Endothelial cell of umbilical vein (primary cell): ENCODE results near the gene TYSND1. TPM values are rescaled to one million over a fixed set of nuclear protein-coding genes. Genes with fewer than 3 reads are reported as not detected.

ENCODE experiments used
- Bru-seq: library from RNA; stranded (reverse); fragments of 400-500 nt; gene quantifications from one replicate; lab custom pipeline; 2021; lab: Mats Ljungman, UMichigan
- BruChase-seq, 2 experiments: library from RNA; stranded (reverse); fragments of 400-500 nt; gene quantifications; one replicate each; lab custom pipeline; 2021; lab: Mats Ljungman, UMichigan
- BruUV-seq: library from RNA; stranded (reverse); fragments of 400-500 nt; replicated peaks from 2 replicates; lab custom pipeline; 2021; lab: Mats Ljungman, UMichigan
- CTCF ChIA-PET: fragments of 300-600, 350-600 bp; sonication (Branson Sonifier 250); formaldehyde crosslinking; loops from one replicate; lab custom pipeline; 2021; ENCODE audit warnings: antibody characterized with exemption, inconsistent platforms; lab: Charles Lee
- POLR2A ChIA-PET: fragments of 300-600, 350-600 bp; sonication (Branson Sonifier 250); formaldehyde crosslinking; loops from one replicate; lab custom pipeline; 2021; ENCODE audit warnings: antibody characterized with exemption, inconsistent platforms; lab: Charles Lee
- DNase-seq: peaks from one replicate; pipeline ENCODE4 v3.0.0-alpha.2; 2011; ENCODE audit warnings: low read depth, low spot score
- FAIRE-seq: peaks from 2 replicates; lab custom pipeline; 2011; peaks lifted over from hg19 to GRCh38; lab: Jason Lieb, UNC
- H2AFZ ChIP-seq: 2 replicates; pipeline ENCODE4 v1.6.0; 2012; ENCODE audit warnings: low read depth, low read length, control low read depth, inconsistent platforms
- H3K27ac ChIP-seq: 2 replicates; pipeline ENCODE4 v1.5.1; 2011; ENCODE audit warnings: low read depth, mild to moderate bottlenecking, control low read depth, low read length, moderate library complexity; ENCODE audit not compliant: insufficient read depth
- H3K27me3 ChIP-seq, 2 experiments: 2 replicates each; pipeline versions ENCODE4 v1.6.0 to v1.6.1; 2011; ENCODE audit warnings: low read length in 2 of 2, mixed read lengths in 1 of 2; ENCODE audit not compliant: control insufficient read depth in 2 of 2, insufficient read depth in 2 of 2
- H3K36me3 ChIP-seq, 2 experiments: 2 replicates in 1 of 2; 3 replicates in 1 of 2; pipeline ENCODE4 v1.5.1; 2011; ENCODE audit warnings: low read length in 2 of 2, mild to moderate bottlenecking in 1 of 2, moderate library complexity in 1 of 2; ENCODE audit not compliant: control insufficient read depth in 2 of 2, insufficient read depth in 2 of 2; ENCODE audit errors: extremely low read depth in 1 of 2
- H3K4me1 ChIP-seq: 3 replicates; pipeline ENCODE4 v1.5.1; 2011; ENCODE audit warnings: mild to moderate bottlenecking, low read length; ENCODE audit not compliant: control insufficient read depth, insufficient read depth; ENCODE audit errors: extremely low read depth
- H3K4me2 ChIP-seq: 2 replicates; pipeline ENCODE4 v1.6.1; 2011; ENCODE audit warnings: low read length, control low read depth, mixed read lengths; ENCODE audit not compliant: insufficient read depth
- H3K4me3 ChIP-seq, 3 experiments: fragments of 200-600 bp in 1 of 3; sonication (generic), shearing (Covaris generic) in 1 of 3; replicated peaks in 1 of 3; 2 replicates each; pipeline ENCODE4 v1.5.1; 2011 to 2016; ENCODE audit warnings: control low read depth in 3 of 3, low read length in 3 of 3, mild to moderate bottlenecking in 2 of 3, inconsistent platforms in 1 of 3, low read depth in 1 of 3, moderate library complexity in 1 of 3; ENCODE audit not compliant: insufficient read depth in 1 of 3
- H3K79me2 ChIP-seq: 2 replicates; pipeline ENCODE4 v1.6.0; 2012; ENCODE audit warnings: low read length, inconsistent platforms; ENCODE audit not compliant: control insufficient read depth, insufficient read depth
- H3K9ac ChIP-seq: replicated peaks from 2 replicates; pipeline ENCODE3; 2011; ENCODE audit warnings: low read length, control low read depth; ENCODE audit not compliant: insufficient read depth; ENCODE audit errors: extremely low read depth
- H3K9me1 ChIP-seq: replicated peaks from 3 replicates; pipeline ENCODE4 v1.6.0; 2011; ENCODE audit warnings: mild to moderate bottlenecking, low read length; ENCODE audit not compliant: control insufficient read depth, insufficient read depth; ENCODE audit errors: extremely low read depth
- H3K9me3 ChIP-seq: replicated peaks from 2 replicates; pipeline ENCODE4 v1.5.1; 2012; ENCODE audit warnings: low read length, inconsistent platforms; ENCODE audit not compliant: control insufficient read depth, insufficient read depth
- H4K20me1 ChIP-seq: replicated peaks from 2 replicates; pipeline ENCODE3; 2011; ENCODE audit warnings: mild to moderate bottlenecking, low read length; ENCODE audit not compliant: control insufficient read depth, insufficient read depth; ENCODE audit errors: extremely low read depth
- EZH2 ChIP-seq: IDR thresholded peaks from 2 replicates; pipeline ENCODE4 v1.6.1; 2012; ENCODE audit warnings: borderline replicate concordance, low read depth, mild to moderate bottlenecking, moderate library complexity, low read length, inconsistent platforms; ENCODE audit not compliant: severe bottlenecking
- FOS ChIP-seq: IDR thresholded peaks from 2 replicates; pipeline ENCODE4 v1.6.1; 2011; ENCODE audit warnings: mild to moderate bottlenecking, low read length, moderate library complexity, borderline replicate concordance; ENCODE audit not compliant: insufficient read depth
- GATA2 ChIP-seq: IDR thresholded peaks from 2 replicates; pipeline ENCODE4 v1.7.0; 2011; ENCODE audit warnings: low read depth, mild to moderate bottlenecking, moderate library complexity, mixed read lengths, low read length; ENCODE audit not compliant: insufficient read length, insufficient read depth
- JUN ChIP-seq: IDR thresholded peaks from 2 replicates; pipeline ENCODE4 v1.6.1; 2011; ENCODE audit warnings: borderline replicate concordance, low read depth; ENCODE audit not compliant: insufficient read length, insufficient read depth
- MAX ChIP-seq: IDR thresholded peaks from 2 replicates; pipeline ENCODE4 v1.6.1; 2011; ENCODE audit not compliant: insufficient read depth, insufficient read length
- MYC ChIP-seq: IDR thresholded peaks from one replicate; pipeline ENCODE4 v1.6.1; 2011; ENCODE audit warnings: mild to moderate bottlenecking, low read depth, low read length
- POLR2A ChIP-seq: IDR thresholded peaks from 2 replicates; pipeline ENCODE4 v1.6.1; 2012; ENCODE audit warnings: low read depth, mild to moderate bottlenecking, control low read depth, low read length
- POLR2AphosphoS5 ChIP-seq: IDR thresholded peaks from 2 replicates; pipeline ENCODE4 v1.6.1; 2012; ENCODE audit warnings: low read depth, mild to moderate bottlenecking, control low read depth, low read length, moderate library complexity; ENCODE audit not compliant: insufficient read depth
- dilution Hi-C: fragments of 300-500 bp; cut with MboI; formaldehyde crosslinking; loops from one replicate; pipeline ENCODE4 v1.15.0; 2019; ENCODE audit warnings: low sequenced_read_pairs; ENCODE audit not compliant: extremely low pct_ligation_motif_present
- intact Hi-C: fragments of 100-400 bp; cut with micrococcal nuclease; formaldehyde crosslinking; loops from one replicate; pipeline ENCODE4 v1.10.0; 2022
- long read RNA-seq: library from polyadenylated mRNA; stranded (forward); transcript quantifications from one replicate; pipeline ENCODE4 v2.0.0, GENCODE V29; 2021
- polyA minus RNA-seq, 3 experiments: library from RNA; depleted of rRNA, polyadenylated mRNA; stranded (reverse); fragments of >200 nt; gene quantifications; 1 replicate in 1 of 3; 2 replicates in 2 of 3; pipeline ENCODE4 v1.2.3, GENCODE V29; 2011
- polyA plus RNA-seq, 4 experiments: library from polyadenylated mRNA; depleted of rRNA in 3 of 4; stranded (reverse) in 3 of 4; unstranded in 1 of 4; fragments of >200 nt; gene quantifications; 2 replicates each; pipeline versions ENCODE4 v1.2.1 to v1.2.3, GENCODE V29; 2011 to 2012; ENCODE audit warnings: missing spikeins in 1 of 4
- total RNA-seq: library from RNA; stranded (reverse); gene quantifications from 2 replicates; pipeline ENCODE4 v1.2.3, GENCODE V29; 2021
- TF ChIP-seq, protein P1 (sequence below), 2 donors: IDR thresholded peaks; 1 replicate in 1 of 2; 2 replicates in 1 of 2; pipeline ENCODE4 v1.5.1; 2011; ENCODE audit warnings: low read length in 2 of 2, mild to moderate bottlenecking in 2 of 2, moderate library complexity in 2 of 2, control low read depth in 1 of 2, inconsistent platforms in 1 of 2, low read depth in 1 of 2; ENCODE audit not compliant: insufficient read depth in 1 of 2; ENCODE audit errors: extremely low read depth in 1 of 2

Gene TYSND1
- total RNA-seq (6.7 and 7.8 TPM in 2 replicates), polyA plus RNA-seq (5.1 and 5.9 TPM in 2 replicates), polyA minus RNA-seq (3.7 and 5.0 TPM in 2 replicates), Bru-seq, nascent RNA (percentile 49 among the genes with signal in this experiment), BruChase-seq, experiment 1, labeled RNA remaining after a 6-hour chase (percentile 69 among the genes with signal in this experiment), BruChase-seq, experiment 2, labeled RNA remaining after a 2-hour chase (percentile 65 among the genes with signal in this experiment)
- 3.5 and 3.9 TPM in 2 replicates for polyA plus RNA-seq (2011; cell fraction: cytosol; rRNA removed)
- 11.1 and 11.4 TPM in 2 replicates for polyA plus RNA-seq (2011; cell fraction: nucleus; rRNA removed)
- 5.7 and 7.2 TPM in 2 replicates for polyA plus RNA-seq (2012)
- polyA minus RNA-seq (2011; cell fraction: cytosol; rRNA and poly(A)+ RNA removed), result 11.6 TPM
- polyA minus RNA-seq (2011; cell fraction: nucleus; rRNA and poly(A)+ RNA removed), result 3.1 and 3.8 TPM in 2 replicates
- long read RNA-seq, transcript TYSND1-201 (4 exons, 3,644 nt), result major isoform, 23 of 44 reads
- long read RNA-seq, partial matches to known transcripts, result 6 of 44 reads
- long read RNA-seq, other reads (novel, unspliced or antisense), result 7 of 44 reads

- Histone ChIP-seq H3K4me3 (peak within 1 kb of the TSS; percentile 58 to 64 (median 64)), H4K20me1 (no peaks in the 10 kb centered on the region), H2AFZ (peak within 1 kb of the TSS; percentile 82), H3K9me1 (no peaks in the 10 kb centered on the region), H3K9me3 (no peaks in the 10 kb centered on the region), H3K9ac (peak within 1 kb of the TSS; percentile 70), H3K36me3 (peaks cover 4 to 7% of the 10 kb centered on the region in 2 experiments), H3K4me2 (peak within 1 kb of the TSS; percentile 55), H3K27ac (peak within 1 kb of the TSS; percentile 45), H3K4me1 (peaks cover 11% of the 10 kb centered on the region), H3K79me2 (peaks cover 7% of the 10 kb centered on the region), H3K27me3 (no peaks in the 10 kb centered on the region)
- no peak for TF ChIP-seq EZH2
- TF ChIP-seq, protein P1, sequence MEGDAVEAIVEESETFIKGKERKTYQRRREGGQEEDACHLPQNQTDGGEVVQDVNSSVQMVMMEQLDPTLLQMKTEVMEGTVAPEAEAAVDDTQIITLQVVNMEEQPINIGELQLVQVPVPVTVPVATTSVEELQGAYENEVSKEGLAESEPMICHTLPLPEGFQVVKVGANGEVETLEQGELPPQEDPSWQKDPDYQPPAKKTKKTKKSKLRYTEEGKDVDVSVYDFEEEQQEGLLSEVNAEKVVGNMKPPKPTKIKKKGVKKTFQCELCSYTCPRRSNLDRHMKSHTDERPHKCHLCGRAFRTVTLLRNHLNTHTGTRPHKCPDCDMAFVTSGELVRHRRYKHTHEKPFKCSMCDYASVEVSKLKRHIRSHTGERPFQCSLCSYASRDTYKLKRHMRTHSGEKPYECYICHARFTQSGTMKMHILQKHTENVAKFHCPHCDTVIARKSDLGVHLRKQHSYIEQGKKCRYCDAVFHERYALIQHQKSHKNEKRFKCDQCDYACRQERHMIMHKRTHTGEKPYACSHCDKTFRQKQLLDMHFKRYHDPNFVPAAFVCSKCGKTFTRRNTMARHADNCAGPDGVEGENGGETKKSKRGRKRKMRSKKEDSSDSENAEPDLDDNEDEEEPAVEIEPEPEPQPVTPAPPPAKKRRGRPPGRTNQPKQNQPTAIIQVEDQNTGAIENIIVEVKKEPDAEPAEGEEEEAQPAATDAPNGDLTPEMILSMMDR (IDR thresholded peaks at IDR 0.05; ENCODE audit: extremely low read depth in 1 of 2, insufficient read depth in 1 of 2, low read depth in 1 of 2, low read length in 2 of 2), result peak; percentile 66 to 87
- TF ChIP-seq GATA2, result no peak
- TF ChIP-seq MYC, result no peak
- peak; percentile 72 for TF ChIP-seq FOS
- peak; percentile 44 for TF ChIP-seq JUN
- TF ChIP-seq MAX, result no peak
- TF ChIP-seq POLR2AphosphoS5, result peak; percentile 79
- peak; percentile 91 for TF ChIP-seq POLR2A
- BruUV-seq, result TSS peak; percentile 85
- intact Hi-C loops, result loop anchor here (1.0 to 5.0 kb wide), 7 partner anchors 14 to 236 kb away; partner anchors contain the start of genes AIFM2, LRRC20, PPA1 and SAR1A
- FAIRE-seq, result peak; percentile 99
- ChIA-PET POLR2A (interaction anchor here (0.6 to 1.8 kb wide), 10 partner anchors 10 to 447 kb away, joined by 3 to 24 read pairs (median 5); partner anchors contain the start of genes AIFM2 and SAR1A), CTCF (interaction anchor here (0.5 to 3.4 kb wide), 44 partner anchors 9 to 509 kb away, joined by 3 to 95 read pairs (median 4); partner anchors contain the start of genes AIFM2, EIF4EBP2, PPA1 and SAR1A)
- peak; percentile 98 for DNase-seq
- dilution Hi-C loops, result no loop called here
These were observed at the start of gene TYSND1 for GRCh38 chr10:70146489-70147258. TSS of gene TYSND1 (minus strand) at chr10:70146700. CDS start at chr10:70146586, 114 bp downstream.
